DOHH2 (cell line): ENCODE data around the gene MUC5B.

Source experiments
- H3F3A ChIP-seq: fragments of 200-600 bp; sonication (generic), shearing (Covaris generic); 2 replicates; pipeline ENCODE4 v1.6.0; 2016; ENCODE audit warnings: antibody characterized with exemption, mild to moderate bottlenecking; ENCODE audit not compliant: control insufficient read depth, insufficient read depth
- H3K27ac ChIP-seq: fragments of 200-600 bp; sonication (generic); 2 replicates; pipeline ENCODE4 v1.5.1; 2014; ENCODE audit warnings: low read depth, mild to moderate bottlenecking, low read length, moderate library complexity
- H3K27me3 ChIP-seq: fragments of 200-600 bp; sonication (generic); 2 replicates; pipeline ENCODE4 v1.6.1; 2014; ENCODE audit warnings: mild to moderate bottlenecking, low read length, mixed read lengths; ENCODE audit not compliant: control insufficient read depth
- H3K36me3 ChIP-seq: fragments of 200-600 bp; sonication (generic); 2 replicates; pipeline ENCODE4 v1.6.1; 2014; ENCODE audit warnings: mild to moderate bottlenecking, low read length, moderate library complexity, mixed read lengths; ENCODE audit not compliant: control insufficient read depth
- H3K4me1 ChIP-seq: fragments of 200-600 bp; sonication (generic); 2 replicates; pipeline ENCODE4 v1.6.1; 2014; ENCODE audit warnings: mild to moderate bottlenecking, low read length, mixed read lengths; ENCODE audit not compliant: control insufficient read depth
- H3K4me2 ChIP-seq: fragments of 200-600 bp; sonication (generic); 2 replicates; pipeline ENCODE4 v1.6.0; 2014; ENCODE audit warnings: mild to moderate bottlenecking, low read length, moderate library complexity
- H3K4me3 ChIP-seq: fragments of 200-600 bp; sonication (generic); 2 replicates; pipeline ENCODE4 v1.5.1; 2014; ENCODE audit warnings: mild to moderate bottlenecking, low read length, mixed read lengths
- H3K79me2 ChIP-seq: fragments of 200-600 bp; sonication (generic); 2 replicates; pipeline ENCODE4 v1.6.1; 2014; ENCODE audit warnings: mild to moderate bottlenecking, low read length, mixed read lengths; ENCODE audit not compliant: control insufficient read depth
- H3K9me2 ChIP-seq: fragments of 200-600 bp; sonication (generic); replicated peaks from 2 replicates; pipeline ENCODE4 v1.6.1; 2014; ENCODE audit warnings: mild to moderate bottlenecking, low read length, mixed read lengths; ENCODE audit not compliant: control insufficient read depth
- H3K9me3 ChIP-seq: fragments of 200-600 bp; sonication (generic); 2 replicates; pipeline ENCODE4 v1.6.1; 2014; ENCODE audit warnings: antibody characterized with exemption, low read length, mixed read lengths; ENCODE audit not compliant: control insufficient read depth, insufficient read depth
- H4K20me1 ChIP-seq: fragments of 200-600 bp; sonication (generic); 2 replicates; pipeline ENCODE4 v1.6.0; 2014; ENCODE audit warnings: low read depth, mild to moderate bottlenecking, antibody characterized with exemption, low read length, moderate library complexity; ENCODE audit not compliant: control insufficient read depth, insufficient read depth
- CTCF ChIP-seq: fragments of 200-600 bp; sonication (generic); IDR thresholded peaks from one replicate; pipeline ENCODE4 v1.5.1; 2014; ENCODE audit warnings: antibody characterized with exemption, mild to moderate bottlenecking, low read depth, low read length; ENCODE audit not compliant: poor library complexity, severe bottlenecking
- EZH2phosphoT487 ChIP-seq: fragments of 200-600 bp; sonication (generic); IDR thresholded peaks from 2 replicates; pipeline ENCODE4 v1.6.1; 2017; ENCODE audit warnings: borderline replicate concordance, mild to moderate bottlenecking, antibody characterized with exemption, low read length, moderate library complexity, mixed read lengths

The MUC5B gene

GRCh38 chr11:1235901-1236315, 13.0 kb downstream of the MUC5B start:
- Histone ChIP-seq H4K20me1 (no peaks in the 10 kb centered on the region), H3F3A (no peaks in the 10 kb centered on the region), H3K9me3 (peaks cover 1% of the 10 kb centered on the region; the same call in 1 of the 2 replicates), H3K4me1 (no peaks in the 10 kb centered on the region), H3K4me2 (no peak overlapping the region), H3K27ac (no peak overlapping the region), H3K36me3 (no peaks in the 10 kb centered on the region), H3K9me2 (no peaks in the 10 kb centered on the region), H3K79me2 (no peaks in the 10 kb centered on the region), H3K4me3 (no peak overlapping the region), H3K27me3 (no peaks in the 10 kb centered on the region)
- TF ChIP-seq CTCF (no peak), EZH2phosphoT487 (no peak)

- H3F3A ChIP-seq: no peaks in the 10 kb centered on the region
Measured at GRCh38 chr11:1236316-1237127, 13.7 kb downstream of the MUC5B start.

GRCh38 chr11:1237128-1237580, 14.3 kb downstream of the MUC5B start:
- Histone ChIP-seq H3K4me1 (no peaks in the 10 kb centered on the region), H3K9me3 (peaks cover 7% of the 10 kb centered on the region; the same call in 1 of the 2 replicates), H3K36me3 (no peaks in the 10 kb centered on the region), H3K4me2 (no peak overlapping the region), H3K27me3 (no peaks in the 10 kb centered on the region), H3K79me2 (no peaks in the 10 kb centered on the region), H3F3A (no peaks in the 10 kb centered on the region), H3K27ac (no peak overlapping the region), H3K9me2 (no peaks in the 10 kb centered on the region), H4K20me1 (no peaks in the 10 kb centered on the region), H3K4me3 (no peak overlapping the region)
- TF ChIP-seq CTCF (no peak), EZH2phosphoT487 (no peak)

More at GRCh38 chr11:1236316-1237127, 13.7 kb downstream of the MUC5B start:
- TF ChIP-seq CTCF (no peak), EZH2phosphoT487 (no peak)
- no peaks in the 10 kb centered on the region for H4K20me1 ChIP-seq
- H3K4me2 ChIP-seq: no peak overlapping the region
- no peaks in the 10 kb centered on the region for H3K9me2 ChIP-seq
- H3K27ac ChIP-seq: no peak overlapping the region
- H3K27me3 ChIP-seq: no peaks in the 10 kb centered on the region
- H3K36me3 ChIP-seq: no peaks in the 10 kb centered on the region
- no peaks in the 10 kb centered on the region for H3K79me2 ChIP-seq
- H3K4me1 ChIP-seq: no peaks in the 10 kb centered on the region
- H3K9me3 ChIP-seq: peaks cover 2% of the 10 kb centered on the region; the same call in 1 of the 2 replicates
- H3K4me3 ChIP-seq: no peak overlapping the region
